ENCODE measurements around the gene TRABD2B.

GRCh38 chr1:47771751-47772150, 225.4 kb downstream of the TRABD2B start:
- TF ChIP-seq CTCF (IDR thresholded peaks at IDR 0.05) (no peak), POLR2A (IDR thresholded peaks at IDR 0.05) (no peak), POLR2AphosphoS5 (IDR thresholded peaks at IDR 0.05) (no peak)

All from breast epithelium (tissue), 3 donors.